ENCODE results near the gene SPOCK2. TPM values are rescaled to one million over a fixed set of nuclear protein-coding genes. Genes with fewer than 3 reads are reported as not detected.
"Not testable (repeated sequence)": the region's sequence is repeated elsewhere in the genome, so short reads cannot be mapped to it uniquely, and the experiment has no call there.

SPOCK2 gene
- total RNA-seq, 4 donors from 2014 or later = 1.8 to 18.7 (median 4.5) TPM

DNA sequence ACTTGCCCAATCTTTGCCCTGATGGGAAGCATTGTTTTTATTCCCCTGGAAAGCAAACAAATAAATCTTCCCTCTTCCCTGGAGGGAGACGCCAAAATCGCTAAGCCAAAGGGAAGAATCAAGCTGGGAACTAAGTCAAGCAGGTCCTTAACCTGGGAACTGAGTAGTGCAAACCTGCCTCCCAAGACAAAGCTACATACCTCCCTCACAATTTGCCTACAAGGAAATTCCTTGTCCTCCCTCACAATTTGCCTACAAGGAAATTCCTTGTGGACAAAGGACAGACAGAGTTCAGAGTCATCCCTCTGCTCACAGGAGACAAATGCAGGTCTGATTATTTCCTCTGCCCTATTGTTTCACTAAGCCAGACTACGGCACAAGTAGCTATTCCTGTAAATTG is 50.5 kb downstream of the SPOCK2 start:
- no peak overlapping the region for H3K4me3 ChIP-seq
- TF ChIP-seq, protein P1, sequence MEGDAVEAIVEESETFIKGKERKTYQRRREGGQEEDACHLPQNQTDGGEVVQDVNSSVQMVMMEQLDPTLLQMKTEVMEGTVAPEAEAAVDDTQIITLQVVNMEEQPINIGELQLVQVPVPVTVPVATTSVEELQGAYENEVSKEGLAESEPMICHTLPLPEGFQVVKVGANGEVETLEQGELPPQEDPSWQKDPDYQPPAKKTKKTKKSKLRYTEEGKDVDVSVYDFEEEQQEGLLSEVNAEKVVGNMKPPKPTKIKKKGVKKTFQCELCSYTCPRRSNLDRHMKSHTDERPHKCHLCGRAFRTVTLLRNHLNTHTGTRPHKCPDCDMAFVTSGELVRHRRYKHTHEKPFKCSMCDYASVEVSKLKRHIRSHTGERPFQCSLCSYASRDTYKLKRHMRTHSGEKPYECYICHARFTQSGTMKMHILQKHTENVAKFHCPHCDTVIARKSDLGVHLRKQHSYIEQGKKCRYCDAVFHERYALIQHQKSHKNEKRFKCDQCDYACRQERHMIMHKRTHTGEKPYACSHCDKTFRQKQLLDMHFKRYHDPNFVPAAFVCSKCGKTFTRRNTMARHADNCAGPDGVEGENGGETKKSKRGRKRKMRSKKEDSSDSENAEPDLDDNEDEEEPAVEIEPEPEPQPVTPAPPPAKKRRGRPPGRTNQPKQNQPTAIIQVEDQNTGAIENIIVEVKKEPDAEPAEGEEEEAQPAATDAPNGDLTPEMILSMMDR (IDR thresholded peaks at IDR 0.05) = no peak
- no peak for TF ChIP-seq POLR2A (IDR thresholded peaks at IDR 0.05)
- DNase-seq = no peak
- intact Hi-C loops (cut with DNase I; ENCODE audit: low total_unique reads) = no loop called here
- no peaks in the 10 kb centered on the region for H3K9me3 ChIP-seq
- H3K27ac ChIP-seq = peak overlapping the region; percentile 14 to 64
- H3K4me1 ChIP-seq = no peaks in the 10 kb centered on the region
- H3K36me3 ChIP-seq = no peaks in the 10 kb centered on the region
- no peaks in the 10 kb centered on the region for H3K27me3 ChIP-seq

DNA sequence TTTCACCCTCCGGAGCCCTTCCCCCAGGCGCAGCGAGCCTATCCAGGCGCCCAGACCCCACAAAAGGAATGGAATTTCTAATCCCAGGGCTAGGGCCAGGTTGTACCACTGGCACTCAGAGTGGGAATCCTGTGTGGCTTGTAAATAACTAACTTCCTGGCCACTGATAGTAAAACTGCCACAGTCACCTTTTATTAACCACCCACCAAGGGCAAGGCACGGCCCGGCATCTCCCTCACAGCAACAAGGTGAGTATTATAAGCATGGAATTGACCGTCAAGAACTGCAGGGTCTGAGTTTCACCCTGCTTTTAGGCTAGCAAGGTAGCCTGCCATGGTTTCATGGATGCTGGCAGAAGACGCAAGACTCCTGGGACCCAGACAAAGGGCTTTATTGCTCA is 51.1 kb downstream of the SPOCK2 start:
- intact Hi-C loops (cut with DNase I; ENCODE audit: low total_unique reads) = no loop called here

DNA sequence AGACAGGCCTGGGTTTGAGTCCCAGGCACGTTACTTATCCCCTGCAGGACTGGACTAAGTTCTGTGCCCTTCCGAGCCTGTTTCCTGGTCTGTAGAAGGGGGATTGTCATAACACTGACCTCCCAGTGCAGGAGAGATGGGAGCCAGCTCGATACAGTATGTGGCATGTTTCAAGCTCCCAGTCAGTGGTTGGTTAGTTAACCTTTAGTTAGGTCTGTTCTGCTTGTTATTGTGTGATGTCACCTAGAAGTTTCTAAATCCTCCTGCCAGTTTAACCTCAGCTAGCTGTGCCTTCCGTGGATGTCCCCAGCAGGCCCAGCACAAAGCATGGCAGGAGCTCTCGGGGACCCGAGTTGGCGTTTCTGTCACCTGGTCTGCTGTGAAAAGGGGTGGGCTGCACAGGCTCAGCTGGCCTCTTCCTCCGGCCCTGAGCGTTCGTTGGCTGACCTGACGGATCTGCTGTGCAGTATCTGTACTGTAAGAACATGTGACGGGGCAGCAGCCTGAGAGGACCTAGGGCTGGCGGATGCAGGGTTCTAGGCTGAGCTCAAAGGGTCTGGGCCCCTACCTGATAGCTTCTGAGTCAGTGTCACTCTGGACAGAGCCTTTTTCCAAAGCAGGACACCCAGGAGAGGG is 53.0 kb downstream of the SPOCK2 start:
- Histone ChIP-seq H3K4me3 (no peak overlapping the region), H3K27me3 (no peaks in the 10 kb centered on the region), H3K36me3 (no peaks in the 10 kb centered on the region), H3K4me1 (peaks cover 0 to 8% of the 10 kb centered on the region in 2 donors), H3K27ac (peak overlapping the region in 1 of 2 donors; percentile 30), H3K9me3 (no peaks in the 10 kb centered on the region)
- DNase-seq = no peak
- no peak for TF ChIP-seq POLR2A (IDR thresholded peaks at IDR 0.05)
- TF ChIP-seq, protein P1 (IDR thresholded peaks at IDR 0.05) = no peak
- intact Hi-C loops (cut with DNase I; ENCODE audit: low total_unique reads) = no loop called here

More for the DNA sequence above, 51.1 kb downstream of the SPOCK2 start:
- Histone ChIP-seq H3K27me3 (no peaks in the 10 kb centered on the region), H3K27ac (peak overlapping the region; percentile 14 to 64), H3K4me1 (peaks cover 0 to 2% of the 10 kb centered on the region in 2 donors), H3K9me3 (no peaks in the 10 kb centered on the region), H3K36me3 (no peaks in the 10 kb centered on the region), H3K4me3 (no peak overlapping the region)
- no peak for DNase-seq
- no peak for TF ChIP-seq POLR2A (IDR thresholded peaks at IDR 0.05)
- TF ChIP-seq, protein P1 (IDR thresholded peaks at IDR 0.05) = no peak

DNA sequence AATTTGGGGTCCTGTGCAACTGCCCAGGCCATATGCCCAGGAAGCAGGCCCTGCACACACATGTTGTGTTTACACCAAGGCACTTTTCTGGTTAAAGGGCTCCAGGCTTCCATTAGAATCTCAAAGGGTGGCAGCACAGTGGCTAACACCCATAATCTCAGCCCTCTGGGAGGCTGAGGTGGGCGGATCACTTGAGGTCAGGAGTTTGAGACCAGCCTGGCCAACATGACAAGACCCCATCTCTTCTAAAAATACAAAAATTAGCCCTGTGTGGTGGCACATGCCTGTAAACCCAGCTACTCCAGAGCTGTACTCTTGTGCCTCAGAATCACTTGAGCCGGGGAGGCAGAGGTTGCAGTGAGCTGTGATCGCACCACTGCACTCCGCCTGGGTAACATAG is 53.6 kb downstream of the SPOCK2 start:
- Histone ChIP-seq H3K4me1 (peaks cover 0 to 8% of the 10 kb centered on the region in 2 donors), H3K27me3 (no peaks in the 10 kb centered on the region), H3K9me3 (no peaks in the 10 kb centered on the region), H3K4me3 (no peak overlapping the region), H3K36me3 (no peaks in the 10 kb centered on the region), H3K27ac (peak overlapping the region in 1 of 2 donors; percentile 30)
- no peak for DNase-seq
- intact Hi-C loops (cut with DNase I; ENCODE audit: low total_unique reads) = no loop called here
- no peak for TF ChIP-seq POLR2A (IDR thresholded peaks at IDR 0.05)
- TF ChIP-seq, protein P1 (IDR thresholded peaks at IDR 0.05) = no peak

DNA sequence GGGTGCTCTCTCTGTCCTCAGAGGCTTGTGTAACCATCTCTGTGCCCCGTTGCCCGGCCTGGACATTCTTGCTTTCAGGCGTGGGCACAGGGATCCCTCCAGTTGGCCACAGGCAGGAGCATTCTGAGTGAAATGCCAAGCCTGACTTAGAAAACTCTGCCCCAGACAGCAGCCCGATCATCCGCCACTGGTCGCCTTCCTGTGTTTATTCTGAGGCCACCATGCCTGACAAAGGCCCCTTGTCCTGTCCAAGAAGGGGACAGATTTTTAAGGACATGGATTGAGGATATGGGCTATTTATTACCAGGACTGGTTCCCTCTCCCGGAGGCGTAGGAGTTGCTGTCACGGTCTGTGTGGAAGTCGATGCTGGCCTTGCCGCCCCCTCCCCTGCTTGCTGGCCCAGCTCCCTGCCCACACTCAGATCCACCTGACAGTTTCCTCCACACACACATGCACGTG is 54.3 kb downstream of the SPOCK2 start:
- no peak for DNase-seq
- intact Hi-C loops (cut with DNase I; ENCODE audit: low total_unique reads) = no loop called here
- Histone ChIP-seq H3K4me3 (no peak overlapping the region), H3K27ac (peak overlapping the region in 1 of 2 donors; percentile 89), H3K9me3 (no peaks in the 10 kb centered on the region), H3K27me3 (no peaks in the 10 kb centered on the region), H3K4me1 (peaks cover 0 to 8% of the 10 kb centered on the region in 2 donors), H3K36me3 (no peaks in the 10 kb centered on the region)
- TF ChIP-seq, protein P1 (IDR thresholded peaks at IDR 0.05) = no peak
- no peak for TF ChIP-seq POLR2A (IDR thresholded peaks at IDR 0.05)

DNA sequence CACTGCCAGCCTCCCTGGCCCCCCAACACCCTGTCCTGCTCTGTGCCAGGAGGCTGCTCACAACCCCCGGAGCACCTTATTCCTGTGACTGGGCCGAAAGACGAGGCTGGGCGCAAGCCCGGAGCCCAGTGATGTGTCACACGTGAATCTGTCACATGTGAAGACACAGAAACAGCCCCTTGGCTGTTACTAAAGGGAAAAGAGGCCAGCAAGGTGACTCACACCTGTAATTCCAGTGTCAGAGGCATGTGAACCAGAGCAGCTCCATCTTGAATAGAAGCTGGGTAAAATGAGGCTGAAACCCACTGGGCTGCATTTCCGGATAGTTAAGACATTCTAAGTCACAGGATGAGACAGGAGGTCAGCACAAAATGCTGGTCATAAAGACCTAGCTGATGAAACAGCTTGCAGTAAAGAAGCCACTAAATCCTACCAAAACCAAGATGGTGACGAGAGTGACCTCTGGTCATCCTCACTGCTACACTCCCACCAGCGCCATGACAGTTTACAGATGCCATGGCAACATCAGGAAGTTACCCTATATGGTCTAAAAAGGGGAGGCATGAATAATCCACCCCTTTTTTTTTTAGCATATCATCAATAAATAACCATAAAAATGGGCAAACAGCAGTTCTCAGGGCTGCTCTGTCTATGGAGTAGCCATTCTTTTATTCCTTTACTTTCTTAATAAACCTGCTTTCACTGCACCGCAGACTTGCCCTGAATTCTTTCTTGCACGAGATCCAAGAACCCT is 55.8 kb downstream of the SPOCK2 start:
- H3K36me3 ChIP-seq; DNase-seq; H3K4me3 ChIP-seq; H3K4me1 ChIP-seq; H3K9me3 ChIP-seq; H3K27me3 ChIP-seq; intact Hi-C loops (cut with DNase I; ENCODE audit: low total_unique reads): not testable (repeated sequence)
- peak overlapping the region; percentile 80 to 89 for H3K27ac ChIP-seq
